Right atrium auricular region (tissue), 2 donors: ENCODE results near the gene CDH1. TPM values are rescaled to one million over a fixed set of nuclear protein-coding genes. Genes with fewer than 3 reads are reported as not detected.

Experiments used
- DNase-seq: peaks from one replicate; pipeline ENCODE4 v3.0.0-alpha.2; 2019; ENCODE audit warnings: low spot score
- H3K27ac ChIP-seq, 2 donors: fragments of 200-600 bp; sonication (generic); 1 replicate in 1 of 2; 2 replicates in 1 of 2; pipeline ENCODE4 v1.5.1; 2016 to 2019
- H3K27me3 ChIP-seq, 2 donors: fragments of 200-600 bp; sonication (generic); one replicate each; pipeline versions ENCODE4 v1.5.1 to v1.6.0; 2017 to 2019
- H3K36me3 ChIP-seq: fragments of 200-600 bp; sonication (generic); one replicate; pipeline ENCODE4 v1.5.1; 2016
- H3K4me1 ChIP-seq, 2 donors: fragments of 200-600 bp; sonication (generic); one replicate each; pipeline versions ENCODE4 v1.5.1 to v1.6.0; 2017 to 2019
- H3K4me3 ChIP-seq, 2 donors: fragments of 200-600 bp; sonication (generic); 1 replicate in 1 of 2; 2 replicates in 1 of 2; pipeline ENCODE4 v1.5.1; 2017 to 2019; ENCODE audit warnings: mild to moderate bottlenecking in 1 of 2, moderate library complexity in 1 of 2
- H3K9me3 ChIP-seq, 2 donors: fragments of 200-600 bp; sonication (generic); one replicate each; pipeline ENCODE4 v1.5.1; 2019
- total RNA-seq, 2 donors: library from RNA; depleted of rRNA; stranded (reverse); fragments of >200 nt; gene quantifications; one replicate each; pipeline ENCODE4 v1.1.0, GENCODE V29; 2016
- TF ChIP-seq, protein P1 (sequence below), 2 donors: fragments of 200-600 bp; sonication (generic); IDR thresholded peaks; one replicate each; pipeline ENCODE4 v1.5.1; 2019; ENCODE audit warnings: antibody characterized with exemption in 2 of 2

Gene CDH1
- total RNA-seq, 2 donors from 2014 or later, result 0.93 to 1.4 TPM

DNA sequence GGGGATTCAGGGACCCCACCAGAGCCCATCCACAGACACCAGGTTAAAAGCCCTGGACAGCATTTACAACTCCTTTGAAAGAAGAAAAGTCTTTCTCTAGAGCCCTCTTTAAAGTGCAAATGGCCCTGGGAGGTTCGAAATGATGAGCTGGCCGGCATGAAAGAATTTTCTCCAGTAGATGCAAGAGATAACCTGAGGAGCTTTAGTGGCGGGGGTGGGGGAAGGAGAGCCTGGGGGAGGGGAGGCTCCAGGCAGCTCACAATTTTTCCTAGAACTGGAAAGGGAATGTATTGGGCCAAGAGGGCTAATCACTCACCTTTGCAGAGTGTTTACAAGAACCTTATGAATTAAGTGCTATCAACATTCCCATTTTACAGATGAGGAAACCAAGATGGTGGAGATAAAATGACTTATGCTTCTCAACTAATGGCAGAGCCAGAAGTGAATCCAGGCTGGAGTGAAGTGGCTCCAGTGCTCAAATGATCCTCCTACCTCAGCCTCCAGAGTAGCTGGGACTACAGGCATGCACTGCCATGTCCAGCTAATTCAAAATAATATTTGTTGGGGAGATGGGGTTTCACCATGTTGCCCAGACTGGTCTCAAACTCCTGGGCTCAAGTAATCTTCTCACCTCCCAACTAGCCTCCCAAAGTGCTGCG is 4.2 kb upstream of the CDH1 start:
- no peaks in the 10 kb centered on the region for H3K9me3 ChIP-seq
- peaks cover 0 to 10% of the 10 kb centered on the region in 2 donors for H3K4me1 ChIP-seq
- TF ChIP-seq, protein P1, sequence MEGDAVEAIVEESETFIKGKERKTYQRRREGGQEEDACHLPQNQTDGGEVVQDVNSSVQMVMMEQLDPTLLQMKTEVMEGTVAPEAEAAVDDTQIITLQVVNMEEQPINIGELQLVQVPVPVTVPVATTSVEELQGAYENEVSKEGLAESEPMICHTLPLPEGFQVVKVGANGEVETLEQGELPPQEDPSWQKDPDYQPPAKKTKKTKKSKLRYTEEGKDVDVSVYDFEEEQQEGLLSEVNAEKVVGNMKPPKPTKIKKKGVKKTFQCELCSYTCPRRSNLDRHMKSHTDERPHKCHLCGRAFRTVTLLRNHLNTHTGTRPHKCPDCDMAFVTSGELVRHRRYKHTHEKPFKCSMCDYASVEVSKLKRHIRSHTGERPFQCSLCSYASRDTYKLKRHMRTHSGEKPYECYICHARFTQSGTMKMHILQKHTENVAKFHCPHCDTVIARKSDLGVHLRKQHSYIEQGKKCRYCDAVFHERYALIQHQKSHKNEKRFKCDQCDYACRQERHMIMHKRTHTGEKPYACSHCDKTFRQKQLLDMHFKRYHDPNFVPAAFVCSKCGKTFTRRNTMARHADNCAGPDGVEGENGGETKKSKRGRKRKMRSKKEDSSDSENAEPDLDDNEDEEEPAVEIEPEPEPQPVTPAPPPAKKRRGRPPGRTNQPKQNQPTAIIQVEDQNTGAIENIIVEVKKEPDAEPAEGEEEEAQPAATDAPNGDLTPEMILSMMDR (IDR thresholded peaks at IDR 0.05), result no peak
- no peak overlapping the region for H3K27ac ChIP-seq
- H3K4me3 ChIP-seq, result no peak overlapping the region
- no peak for DNase-seq
- H3K36me3 ChIP-seq, result no peaks in the 10 kb centered on the region
- H3K27me3 ChIP-seq, result peaks cover 12 to 15% of the 10 kb centered on the region in 2 donors

DNA sequence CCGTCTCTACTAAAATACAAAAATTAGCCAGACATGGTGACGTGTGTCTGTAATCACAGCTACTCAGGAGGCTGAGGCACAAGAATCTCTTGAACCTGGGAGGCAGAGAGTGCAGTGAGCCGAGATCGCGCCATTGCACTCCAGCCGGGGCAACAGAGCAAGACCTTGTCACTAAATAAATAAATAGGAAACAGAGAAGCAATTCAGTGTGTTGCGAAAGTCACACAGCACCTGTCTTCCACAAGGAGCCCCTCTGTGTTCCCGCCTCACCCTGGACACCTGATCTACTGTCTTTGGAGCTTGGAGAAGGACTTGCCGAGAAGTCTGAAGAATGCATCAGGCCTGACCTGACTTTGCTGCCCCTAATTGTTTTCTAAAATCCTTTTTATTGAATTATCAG is 3.5 kb upstream of the CDH1 start:
- TF ChIP-seq, protein P1 (IDR thresholded peaks at IDR 0.05), result no peak
- DNase-seq, result no peak
- H3K36me3 ChIP-seq, result no peaks in the 10 kb centered on the region
- peaks cover 0 to 15% of the 10 kb centered on the region in 2 donors for H3K4me1 ChIP-seq
- no peaks in the 10 kb centered on the region for H3K9me3 ChIP-seq
- no peak overlapping the region for H3K27ac ChIP-seq
- no peak overlapping the region for H3K4me3 ChIP-seq
- peaks cover 15 to 20% of the 10 kb centered on the region in 2 donors for H3K27me3 ChIP-seq

DNA sequence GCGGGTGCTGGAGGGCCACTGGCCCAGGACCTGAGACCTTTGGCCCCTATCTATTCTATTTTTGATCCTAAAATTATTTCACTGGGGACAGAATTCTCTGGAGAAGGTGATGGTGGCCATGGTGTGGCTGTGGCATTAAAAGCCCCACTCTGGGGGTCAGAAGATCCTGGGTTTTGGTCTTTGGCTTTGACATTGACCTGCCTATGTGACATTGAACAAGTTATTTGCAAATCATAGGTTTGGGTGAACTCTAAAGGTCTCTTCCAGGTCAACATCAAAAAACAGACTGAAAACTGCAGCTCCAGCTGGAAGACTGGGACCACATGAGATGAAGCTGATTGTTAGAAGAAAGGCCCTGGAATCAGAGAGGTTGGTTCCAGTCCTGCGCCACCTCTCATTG is 2.3 kb upstream of the CDH1 start:
- Histone ChIP-seq H3K4me1 (peaks cover 0 to 15% of the 10 kb centered on the region in 2 donors), H3K27me3 (peaks cover 15 to 20% of the 10 kb centered on the region in 2 donors), H3K4me3 (no peak overlapping the region), H3K36me3 (no peaks in the 10 kb centered on the region), H3K27ac (no peak overlapping the region), H3K9me3 (no peaks in the 10 kb centered on the region)
- DNase-seq, result no peak
- TF ChIP-seq, protein P1 (IDR thresholded peaks at IDR 0.05), result no peak

DNA sequence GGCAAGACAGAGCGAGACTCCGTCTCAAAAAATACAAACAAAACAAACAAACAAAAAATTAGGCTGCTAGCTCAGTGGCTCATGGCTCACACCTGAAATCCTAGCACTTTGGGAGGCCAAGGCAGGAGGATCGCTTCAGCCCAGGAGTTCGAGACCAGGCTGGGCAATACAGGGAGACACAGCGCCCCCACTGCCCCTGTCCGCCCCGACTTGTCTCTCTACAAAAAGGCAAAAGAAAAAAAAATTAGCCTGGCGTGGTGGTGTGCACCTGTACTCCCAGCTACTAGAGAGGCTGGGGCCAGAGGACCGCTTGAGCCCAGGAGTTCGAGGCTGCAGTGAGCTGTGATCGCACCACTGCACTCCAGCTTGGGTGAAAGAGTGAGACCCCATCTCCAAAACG is 531 bp upstream of the CDH1 start:
- TF ChIP-seq, protein P1 (IDR thresholded peaks at IDR 0.05), result no peak
- Histone ChIP-seq H3K27ac (no peak overlapping the region), H3K9me3 (no peaks in the 10 kb centered on the region), H3K27me3 (peaks cover 15 to 20% of the 10 kb centered on the region in 2 donors), H3K4me1 (peaks cover 0 to 15% of the 10 kb centered on the region in 2 donors), H3K36me3 (no peaks in the 10 kb centered on the region), H3K4me3 (no peak overlapping the region)
- no peak for DNase-seq

DNA sequence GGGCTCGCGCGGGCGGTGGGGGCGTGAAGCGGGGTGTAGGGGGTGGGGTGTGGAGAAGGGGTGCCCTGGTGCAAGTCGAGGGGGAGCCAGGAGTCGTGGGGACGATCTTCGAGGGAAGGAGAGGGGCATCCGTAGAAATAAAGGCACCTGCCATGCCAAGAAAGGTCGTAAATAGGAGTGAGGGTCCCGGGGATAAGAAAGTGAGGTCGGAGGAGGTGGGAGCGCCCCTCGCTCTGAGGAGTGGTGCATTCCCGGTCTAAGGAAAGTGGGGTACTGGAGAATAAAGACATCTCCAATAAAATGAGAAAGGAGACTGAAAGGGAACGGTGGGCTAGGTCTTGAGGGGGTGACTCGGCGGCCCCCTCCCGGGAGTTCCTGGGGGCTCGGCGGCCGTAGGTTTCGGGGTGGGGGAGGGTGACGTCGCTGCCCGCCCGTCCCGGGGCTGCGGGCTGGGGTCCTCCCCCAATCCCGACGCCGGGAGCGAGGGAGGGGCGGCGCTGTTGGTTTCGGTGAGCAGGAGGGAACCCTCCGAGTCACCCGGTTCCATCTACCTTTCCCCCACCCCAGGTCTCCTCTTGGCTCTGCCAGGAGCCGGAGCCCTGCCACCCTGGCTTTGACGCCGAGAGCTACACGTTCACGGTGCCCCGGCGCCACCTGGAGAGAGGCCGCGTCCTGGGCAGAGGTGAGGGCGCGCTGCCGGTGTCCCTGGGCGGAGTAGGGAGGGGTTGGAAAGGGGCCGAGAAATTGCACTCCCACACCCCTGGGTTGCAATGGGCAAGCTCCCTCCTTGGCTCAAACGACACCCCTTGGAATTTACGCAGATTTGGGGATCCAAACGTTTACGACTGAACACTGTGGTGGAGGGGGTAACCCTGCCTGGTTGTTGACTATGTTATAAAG is 888 bp downstream of the CDH1 start:
- peaks cover 15 to 20% of the 10 kb centered on the region in 2 donors for H3K27me3 ChIP-seq
- TF ChIP-seq, protein P1 (IDR thresholded peaks at IDR 0.05), result no peak
- H3K36me3 ChIP-seq, result no peaks in the 10 kb centered on the region
- peaks cover 0 to 15% of the 10 kb centered on the region in 2 donors for H3K4me1 ChIP-seq
- no peak overlapping the region for H3K27ac ChIP-seq
- H3K4me3 ChIP-seq, result peak overlapping the region in 1 of 2 donors; percentile 40
- no peaks in the 10 kb centered on the region for H3K9me3 ChIP-seq
- DNase-seq, result no peak
